ENCODE data around the gene TGFBRAP1.
A peak's percentile ranks its signal among the peaks of the same experiment; 100 is the strongest.

Gene TGFBRAP1

GRCh38 chr2:105235388-105236059 is 94.0 kb downstream of the TGFBRAP1 start:
- peak; percentile 86 for DNase-seq

GRCh38 chr2:105231232-105231619 is 98.3 kb downstream of the TGFBRAP1 start:
- DNase-seq, result no peak

GRCh38 chr2:105224444-105224843 is 105.1 kb downstream of the TGFBRAP1 start:
- no peak for DNase-seq

- DNase-seq, result no peak
Observed at GRCh38 chr2:105220604-105221003, 108.9 kb downstream of the TGFBRAP1 start.

GRCh38 chr2:105215586-105216192 is 113.8 kb downstream of the TGFBRAP1 start:
- no peak for DNase-seq

Data from amniotic stem cell (primary cell).